RKO (cell line): Measurements from ENCODE around the gene PEX6.

Experiments
- DNase-seq: peaks from one replicate; pipeline ENCODE4 v3.0.0-alpha.2; 2016; ENCODE audit warnings: low spot score

The PEX6 gene, protein sequence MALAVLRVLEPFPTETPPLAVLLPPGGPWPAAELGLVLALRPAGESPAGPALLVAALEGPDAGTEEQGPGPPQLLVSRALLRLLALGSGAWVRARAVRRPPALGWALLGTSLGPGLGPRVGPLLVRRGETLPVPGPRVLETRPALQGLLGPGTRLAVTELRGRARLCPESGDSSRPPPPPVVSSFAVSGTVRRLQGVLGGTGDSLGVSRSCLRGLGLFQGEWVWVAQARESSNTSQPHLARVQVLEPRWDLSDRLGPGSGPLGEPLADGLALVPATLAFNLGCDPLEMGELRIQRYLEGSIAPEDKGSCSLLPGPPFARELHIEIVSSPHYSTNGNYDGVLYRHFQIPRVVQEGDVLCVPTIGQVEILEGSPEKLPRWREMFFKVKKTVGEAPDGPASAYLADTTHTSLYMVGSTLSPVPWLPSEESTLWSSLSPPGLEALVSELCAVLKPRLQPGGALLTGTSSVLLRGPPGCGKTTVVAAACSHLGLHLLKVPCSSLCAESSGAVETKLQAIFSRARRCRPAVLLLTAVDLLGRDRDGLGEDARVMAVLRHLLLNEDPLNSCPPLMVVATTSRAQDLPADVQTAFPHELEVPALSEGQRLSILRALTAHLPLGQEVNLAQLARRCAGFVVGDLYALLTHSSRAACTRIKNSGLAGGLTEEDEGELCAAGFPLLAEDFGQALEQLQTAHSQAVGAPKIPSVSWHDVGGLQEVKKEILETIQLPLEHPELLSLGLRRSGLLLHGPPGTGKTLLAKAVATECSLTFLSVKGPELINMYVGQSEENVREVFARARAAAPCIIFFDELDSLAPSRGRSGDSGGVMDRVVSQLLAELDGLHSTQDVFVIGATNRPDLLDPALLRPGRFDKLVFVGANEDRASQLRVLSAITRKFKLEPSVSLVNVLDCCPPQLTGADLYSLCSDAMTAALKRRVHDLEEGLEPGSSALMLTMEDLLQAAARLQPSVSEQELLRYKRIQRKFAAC

DNA sequence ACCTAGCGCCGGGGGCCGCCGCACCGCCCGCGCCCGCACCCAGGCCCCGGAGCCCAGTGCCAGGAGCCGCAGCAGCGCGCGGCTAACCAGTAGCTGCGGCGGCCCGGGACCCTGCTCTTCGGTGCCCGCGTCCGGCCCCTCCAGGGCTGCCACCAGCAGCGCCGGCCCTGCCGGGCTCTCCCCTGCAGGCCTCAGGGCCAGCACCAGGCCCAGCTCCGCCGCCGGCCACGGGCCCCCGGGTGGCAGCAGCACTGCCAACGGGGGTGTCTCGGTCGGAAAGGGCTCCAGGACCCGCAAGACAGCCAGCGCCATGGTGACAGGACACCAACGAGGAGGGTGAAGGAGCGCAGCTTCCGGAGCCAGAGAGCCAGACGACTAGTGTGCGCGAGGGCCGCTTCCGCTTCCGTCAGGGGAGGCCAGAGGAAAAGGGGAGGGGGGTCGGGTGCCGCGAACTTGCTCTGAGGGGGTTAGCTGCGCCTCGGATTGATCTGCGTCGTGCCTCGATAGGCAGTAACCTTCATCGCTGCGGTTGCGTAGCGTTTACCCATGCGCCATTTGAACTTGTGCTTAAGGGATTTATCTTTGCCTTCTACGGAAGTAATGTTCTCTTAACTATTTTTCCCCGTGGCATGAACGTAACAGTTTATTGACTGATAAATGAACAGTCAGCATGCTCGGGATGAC, at the start of gene PEX6:
Gene PEX6 (minus strand): TSS at position 343 of the 684 bp plus-strand sequence. CDS start 31 bp downstream, at position 312.
- DNase-seq: peak; percentile 95

DNA sequence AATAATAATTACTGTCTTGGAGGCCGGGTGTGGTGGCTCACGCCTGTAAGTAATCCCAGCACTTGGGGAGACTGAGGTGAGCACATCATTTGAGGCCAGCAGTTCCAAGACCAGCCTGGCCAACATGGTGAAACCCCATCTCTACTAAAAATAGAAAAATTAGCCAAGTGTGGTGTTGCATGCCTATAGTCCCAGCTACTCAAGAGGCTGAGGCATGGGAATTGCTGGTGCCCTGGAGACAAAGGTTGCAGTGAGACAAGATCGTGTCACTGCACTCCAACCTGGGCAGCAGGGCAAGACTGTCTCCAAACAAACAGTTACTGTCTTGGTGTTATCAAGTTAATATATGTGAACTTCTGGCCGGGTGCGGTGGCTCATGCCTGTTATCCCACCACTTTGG, 47.4 kb upstream of the PEX6 start:
- no peak for DNase-seq

DNA sequence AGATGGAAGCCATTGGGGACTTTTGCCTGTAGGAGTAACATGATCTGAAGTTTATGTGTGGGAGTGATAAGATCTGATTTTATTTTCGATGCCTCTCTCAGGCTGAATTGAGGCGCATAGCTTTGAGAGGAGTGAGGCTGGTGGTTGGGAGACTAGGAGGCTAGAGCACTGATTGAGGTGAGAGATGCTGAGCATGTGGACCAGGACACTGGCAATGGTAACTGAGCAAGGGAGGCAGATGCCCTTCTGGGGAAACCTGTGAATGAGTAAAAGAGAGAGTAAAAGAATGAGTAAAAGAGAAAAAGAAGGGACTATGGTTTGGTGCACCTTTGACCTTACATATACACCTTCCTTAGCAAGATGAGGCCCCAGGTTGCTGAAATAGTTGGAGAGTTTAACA, 45.5 kb upstream of the PEX6 start:
- DNase-seq: no peak

DNA sequence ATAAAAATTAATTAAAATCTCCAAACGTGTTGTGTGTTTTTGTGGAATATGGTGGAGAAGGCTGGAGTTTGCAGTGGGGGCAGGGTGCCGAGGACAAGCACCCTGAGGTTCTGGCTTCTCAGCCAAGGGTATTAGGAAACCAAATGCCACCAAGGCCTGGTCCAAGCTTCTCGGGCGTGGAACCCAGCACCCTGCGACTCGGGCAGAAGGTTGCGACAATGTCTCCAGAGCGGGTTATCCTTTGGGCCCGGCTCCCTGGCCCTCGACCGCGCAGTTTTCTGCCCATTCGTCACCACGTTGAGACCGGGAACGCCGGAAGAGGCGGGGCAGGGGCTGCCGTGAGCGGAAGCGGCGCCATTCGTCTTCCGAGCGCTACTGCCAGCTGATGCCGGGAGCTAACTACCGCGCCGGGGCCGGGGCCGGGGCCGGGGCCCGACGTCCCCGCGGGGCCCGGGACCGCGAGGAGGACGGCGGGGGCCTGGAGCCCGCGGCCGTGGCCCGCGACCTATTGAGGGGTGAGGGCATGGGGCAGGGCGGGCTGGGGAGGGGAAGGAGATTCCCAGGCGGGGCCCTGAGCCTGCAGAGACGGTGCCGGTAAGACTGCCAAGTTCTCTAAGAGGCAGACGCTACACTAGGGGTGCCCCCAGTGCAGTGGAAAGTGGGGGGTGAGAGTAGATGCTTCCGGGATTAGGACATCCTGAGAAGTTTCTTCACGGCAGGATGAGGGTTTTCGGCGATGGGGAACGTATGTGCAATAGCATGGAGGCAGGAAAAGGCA, 42.5 kb upstream of the PEX6 start, which contains the start of gene RRP36:
Gene RRP36 (plus strand): TSS at position 354 of the 778 bp plus-strand sequence. CDS start 32 bp downstream, at position 386.
- DNase-seq: peak; percentile 86

DNA sequence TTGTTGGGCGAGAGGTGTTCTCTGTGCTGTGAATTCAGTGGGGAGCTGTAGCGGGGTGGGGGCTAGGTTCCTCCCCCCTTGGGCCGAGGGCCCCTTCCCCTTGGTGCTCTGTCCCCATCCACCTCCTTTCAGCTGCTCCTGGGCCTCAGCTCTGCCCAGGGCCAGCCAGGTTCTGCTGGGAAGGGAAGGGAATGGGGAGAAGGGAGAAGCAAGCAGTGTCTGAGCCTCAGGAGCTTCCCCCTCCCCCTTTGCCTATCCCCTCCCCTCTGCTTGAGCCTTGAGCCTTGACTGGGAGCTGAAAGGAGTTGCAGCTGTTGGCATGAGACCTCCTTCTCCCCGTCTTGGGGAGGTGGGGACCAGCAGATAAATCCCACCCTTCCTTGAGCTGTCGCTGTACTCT, 41.9 kb upstream of the PEX6 start:
- peak; percentile 57 for DNase-seq

DNA sequence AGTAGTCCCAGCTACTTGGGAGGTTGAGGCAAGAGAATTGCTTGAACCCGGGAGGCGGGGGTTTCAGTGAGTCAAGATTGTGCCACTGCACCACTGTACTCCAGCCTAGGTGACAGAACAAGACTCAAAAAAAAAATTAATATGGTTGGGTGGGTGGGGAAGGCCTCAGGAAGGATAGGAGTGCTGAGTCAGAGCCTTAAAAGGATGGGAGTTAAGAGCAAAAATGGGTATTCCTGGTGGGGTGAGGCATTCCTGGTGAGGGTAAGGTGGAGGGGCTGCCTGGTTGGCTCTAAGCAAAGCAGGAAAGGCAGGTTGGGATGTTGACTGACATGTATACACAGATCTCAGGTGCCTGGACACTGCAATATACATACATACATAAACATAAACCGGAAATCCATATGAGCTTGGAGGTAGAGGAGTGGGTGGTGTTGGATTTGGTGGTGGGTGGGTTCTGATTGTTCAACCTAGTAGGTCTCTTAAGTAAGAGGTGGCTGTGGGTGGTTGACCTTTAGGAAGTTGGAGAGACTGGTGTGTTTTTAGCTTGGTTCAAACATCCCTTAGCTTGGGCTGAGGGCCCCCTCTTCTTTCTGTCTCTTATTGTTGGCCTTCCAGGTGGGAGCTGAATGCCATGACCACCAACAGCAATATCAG, 41.2 kb upstream of the PEX6 start:
- DNase-seq: no peak

DNA sequence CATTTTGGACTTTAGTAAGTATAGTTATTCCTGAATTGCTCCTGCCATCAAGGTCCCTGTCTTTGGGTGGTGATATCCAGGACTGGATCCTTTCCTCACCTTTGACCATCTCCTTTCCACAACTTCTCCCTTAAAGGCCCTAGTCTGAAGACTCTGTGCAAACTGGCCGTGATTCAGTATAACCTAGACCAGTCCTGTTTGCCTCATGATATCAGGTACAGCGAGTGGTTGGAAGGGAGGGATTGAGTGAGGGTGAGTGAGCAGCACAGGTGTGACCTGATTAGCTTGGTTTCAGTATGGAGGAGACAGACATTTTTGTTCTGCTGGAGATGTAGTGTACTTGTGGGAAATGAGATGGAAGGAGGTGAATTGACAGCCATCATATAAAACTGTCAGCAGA, 40.2 kb upstream of the PEX6 start:
- DNase-seq: no peak

DNA sequence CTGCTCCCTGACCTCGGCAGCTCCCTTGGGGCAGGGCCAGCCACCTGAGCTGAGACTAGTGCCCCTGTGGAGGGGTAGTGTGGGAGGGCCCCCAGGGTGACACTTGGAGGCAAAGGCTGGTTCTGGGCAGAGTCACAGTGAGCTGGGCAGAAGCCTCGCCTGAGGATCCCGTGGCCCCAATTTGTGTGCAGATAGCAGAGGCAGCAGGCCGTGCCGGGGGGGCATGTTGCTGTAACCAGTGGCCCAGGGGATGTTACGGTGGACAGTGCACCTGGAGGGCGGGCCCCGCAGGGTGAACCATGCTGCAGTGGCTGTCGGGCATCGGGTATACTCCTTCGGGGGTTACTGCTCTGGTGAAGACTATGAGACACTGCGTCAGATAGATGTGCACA, 38.0 kb upstream of the PEX6 start:
- no peak for DNase-seq

DNA sequence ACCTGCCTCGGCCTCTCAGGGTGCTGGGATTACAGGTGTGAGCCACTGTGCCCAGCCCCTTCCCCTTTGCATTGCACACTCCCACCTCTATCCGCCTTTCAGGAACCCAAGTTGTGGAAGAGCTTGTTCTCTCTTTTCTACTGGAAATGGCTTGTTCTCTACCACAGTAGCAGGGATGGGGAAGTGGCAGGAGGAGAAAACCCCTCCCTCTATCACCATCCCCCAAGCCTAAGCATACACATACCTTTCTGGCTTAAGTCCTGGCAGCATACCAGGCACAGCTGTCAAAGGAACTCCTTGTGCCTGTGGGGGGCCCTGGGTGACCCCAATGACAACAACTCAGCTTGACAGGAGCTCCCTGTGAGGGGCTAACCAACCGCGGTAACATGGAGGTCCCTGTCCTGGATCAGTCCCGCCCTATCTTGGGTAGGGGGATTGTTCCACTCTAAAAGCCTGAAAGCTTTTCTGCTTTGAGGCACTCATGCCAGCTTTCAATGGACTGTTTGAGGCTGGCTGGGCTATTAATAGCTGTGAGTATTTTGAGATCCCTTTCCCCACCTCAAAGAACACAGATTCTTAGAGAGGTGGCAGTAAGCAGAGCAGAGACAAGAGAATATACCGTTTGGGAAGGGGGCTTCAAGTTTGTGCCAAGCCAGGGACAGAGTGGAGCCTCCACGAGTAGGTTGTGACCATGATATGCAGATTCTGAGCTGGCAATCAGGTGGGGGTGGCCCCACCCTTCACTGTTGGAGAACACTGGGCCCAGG, 37.4 kb upstream of the PEX6 start:
- DNase-seq: no peak

DNA sequence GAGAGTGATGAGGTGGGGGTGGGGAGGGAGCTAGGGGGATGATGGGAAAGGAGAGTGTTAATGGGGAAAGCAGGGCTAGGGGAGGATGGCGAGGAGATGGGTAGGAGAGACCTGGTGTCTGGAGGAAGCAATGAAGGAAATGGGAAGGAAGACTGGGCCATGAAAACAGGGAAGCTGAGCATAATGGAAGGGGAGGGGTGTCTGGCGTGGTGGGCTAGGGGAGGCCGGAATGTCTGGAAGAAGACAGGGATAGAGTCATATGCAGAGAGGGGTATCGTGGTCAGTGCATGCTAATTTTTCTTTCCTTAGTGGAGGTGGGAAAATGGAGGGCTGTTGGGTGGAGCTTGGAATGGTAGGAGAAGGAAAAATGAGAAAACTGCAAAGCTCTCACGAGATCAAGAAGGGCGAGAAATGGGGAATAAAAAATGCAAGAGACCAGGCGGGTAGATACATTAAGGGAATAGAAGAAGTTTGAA, 35.5 kb upstream of the PEX6 start:
- peak; percentile 39 for DNase-seq

DNA sequence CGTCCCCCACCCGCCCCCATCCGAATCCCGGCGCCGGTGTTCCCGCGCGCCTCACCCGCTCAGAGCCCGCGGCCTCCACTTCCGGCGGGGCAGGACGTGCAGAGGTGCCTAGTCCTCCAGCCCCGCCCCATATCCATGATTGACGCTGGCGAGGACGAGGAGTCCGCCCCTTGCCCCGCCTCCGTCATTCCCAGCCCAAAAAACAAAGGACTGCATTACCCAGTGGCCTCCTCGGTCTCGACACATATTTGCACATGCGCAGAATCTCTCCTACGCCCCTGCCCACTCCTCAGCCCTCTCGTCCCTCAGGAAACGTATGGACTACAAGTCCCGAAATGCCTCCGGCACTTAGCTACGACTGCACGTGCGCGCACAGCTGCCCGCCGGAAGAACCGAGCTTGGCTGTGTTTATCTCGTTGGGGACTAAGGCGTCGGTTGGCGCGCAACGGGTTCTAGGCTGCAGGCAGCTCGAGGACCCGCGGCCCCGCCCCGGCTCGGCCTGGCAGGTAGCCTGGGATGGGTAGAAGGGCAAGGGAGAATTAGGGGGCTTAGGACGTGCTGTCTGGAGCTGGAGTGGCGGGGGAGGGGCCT, 35.0 kb upstream of the PEX6 start, which contains the start of the genes KLHDC3 and MEA1:
Gene KLHDC3 (plus strand): TSS at position 407 of the 591 bp plus-strand sequence. CDS start 2,944 bp downstream, outside the sequence.
Gene MEA1 (minus strand): TSS at position 104 of the 591 bp plus-strand sequence. CDS start 133 bp downstream, outside the sequence.
- peak; percentile 100 for DNase-seq

DNA sequence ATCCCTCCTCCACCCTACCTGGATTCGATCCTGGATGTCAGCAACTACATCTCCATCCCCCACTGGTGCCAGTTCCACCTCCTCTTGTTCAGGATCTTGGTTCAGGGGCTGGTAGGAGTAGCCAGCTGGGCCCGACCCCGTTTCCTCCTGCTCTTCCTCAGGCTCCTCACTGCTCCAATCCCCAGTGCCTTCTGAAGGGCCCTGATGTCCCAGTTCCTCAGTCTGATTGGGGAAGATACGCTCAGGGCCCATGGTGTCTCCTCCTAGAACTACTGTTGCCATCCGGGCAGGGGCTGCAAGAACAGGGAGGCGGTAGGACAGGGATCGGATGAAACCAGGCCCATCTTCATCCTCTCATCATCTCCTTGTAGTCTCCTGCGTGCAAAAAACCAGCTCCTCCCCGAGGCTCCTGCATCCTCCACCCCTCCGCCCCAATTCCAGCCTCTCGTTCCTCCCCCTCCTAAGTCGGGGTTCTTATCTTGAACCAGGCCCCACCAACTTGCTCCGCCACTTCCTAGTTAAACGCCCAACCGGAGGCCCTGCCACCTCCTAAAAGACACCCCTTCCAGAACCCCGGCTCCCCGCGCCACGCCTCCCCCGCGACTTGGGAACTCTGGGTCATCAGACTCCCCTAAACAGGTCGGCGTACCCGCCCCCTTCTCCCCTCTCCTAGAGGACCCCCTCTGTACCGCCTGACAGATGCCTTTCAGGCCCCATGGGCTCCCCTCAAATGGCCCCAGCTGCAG, 34.3 kb upstream of the PEX6 start:
- peak; percentile 67 for DNase-seq

DNA sequence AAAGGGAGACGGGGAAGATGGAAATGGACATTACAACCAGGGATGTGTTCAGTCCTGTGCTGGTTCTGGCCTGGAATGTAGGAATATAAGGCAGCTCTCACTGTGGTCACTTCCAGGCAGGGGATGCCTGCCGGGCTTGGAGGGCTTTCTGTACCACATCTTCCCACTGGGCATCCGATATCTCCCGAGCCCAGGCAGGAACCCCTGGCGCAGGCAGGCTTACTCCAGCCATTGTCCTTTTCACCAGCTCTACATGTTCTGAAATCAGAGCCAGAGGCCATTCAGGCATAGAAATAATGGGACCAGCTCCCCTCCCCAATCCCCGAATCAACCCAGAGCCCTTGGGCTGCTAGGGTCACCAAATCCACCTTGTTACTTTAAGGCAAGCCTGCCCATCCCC, 33.4 kb upstream of the PEX6 start:
- no peak for DNase-seq

DNA sequence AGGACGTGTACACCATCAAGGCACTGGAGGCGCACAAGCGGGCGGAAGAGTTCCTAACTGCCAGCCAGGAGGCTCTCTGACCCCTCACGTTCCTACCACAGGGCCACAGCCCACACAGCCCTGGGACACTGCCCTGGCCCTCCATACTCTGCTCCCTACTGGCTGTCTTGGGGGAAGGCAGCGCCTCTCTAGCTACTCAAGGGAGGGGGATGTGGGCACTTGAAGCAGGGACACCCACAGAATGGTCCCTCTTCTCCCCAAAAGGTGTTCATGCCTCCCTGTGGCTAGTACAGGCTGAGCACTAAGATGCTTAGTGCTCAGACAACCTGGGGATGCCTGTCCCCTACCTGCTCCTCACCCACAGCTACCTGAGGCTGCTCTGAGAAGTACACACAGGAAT, 32.2 kb upstream of the PEX6 start:
- DNase-seq: no peak

DNA sequence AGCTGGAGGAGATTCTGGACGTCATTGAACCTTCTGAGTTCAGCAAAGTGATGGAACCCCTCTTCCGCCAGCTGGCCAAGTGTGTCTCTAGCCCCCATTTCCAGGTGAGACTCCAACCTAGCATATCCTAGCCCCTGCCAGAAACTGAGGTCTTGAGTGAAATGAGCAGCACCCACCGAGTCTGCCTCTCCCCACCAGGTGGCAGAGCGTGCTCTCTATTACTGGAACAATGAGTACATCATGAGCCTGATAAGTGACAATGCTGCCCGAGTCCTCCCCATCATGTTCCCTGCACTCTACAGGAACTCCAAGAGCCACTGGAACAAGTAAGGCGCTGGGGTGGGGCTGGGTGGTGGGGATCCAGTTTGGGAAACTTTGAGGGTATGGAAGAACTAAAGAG, 30.1 kb upstream of the PEX6 start:
- peak; percentile 80 for DNase-seq

DNA sequence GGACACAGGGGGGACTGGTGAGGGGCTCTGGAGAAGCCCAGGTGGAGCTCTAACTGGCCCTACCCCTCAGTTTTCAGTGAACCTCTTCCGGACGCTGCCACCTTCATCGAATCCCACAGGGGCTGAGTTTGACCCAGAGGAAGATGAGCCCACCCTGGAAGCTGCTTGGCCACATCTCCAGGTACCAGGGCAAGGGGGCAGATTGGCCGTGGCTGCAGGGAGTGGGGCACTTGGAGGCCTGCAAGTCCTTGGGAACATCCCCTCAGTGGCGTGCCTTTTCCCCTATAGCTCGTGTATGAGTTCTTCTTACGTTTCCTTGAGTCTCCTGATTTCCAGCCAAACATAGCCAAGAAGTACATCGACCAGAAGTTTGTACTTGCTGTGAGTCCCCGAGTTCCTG, 28.1 kb upstream of the PEX6 start:
- no peak for DNase-seq

DNA sequence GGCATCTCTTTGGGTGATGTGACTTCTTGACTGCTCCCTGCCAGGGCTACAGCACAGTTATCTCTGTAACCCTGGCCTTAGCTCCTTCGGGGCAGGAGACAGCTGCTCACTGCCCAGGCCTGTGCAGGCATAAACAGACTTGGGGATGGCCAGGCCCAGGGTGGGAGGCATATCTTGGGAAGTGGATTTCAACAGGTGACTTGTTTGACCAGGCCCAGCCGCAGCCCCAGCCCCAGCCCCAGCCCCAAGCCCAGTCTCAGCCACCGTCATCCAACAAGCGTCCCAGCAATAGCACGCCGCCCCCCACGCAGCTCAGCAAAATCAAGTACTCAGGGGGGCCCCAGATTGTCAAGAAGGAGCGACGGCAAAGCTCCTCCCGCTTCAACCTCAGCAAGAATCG, 27.3 kb upstream of the PEX6 start:
- no peak for DNase-seq

DNA sequence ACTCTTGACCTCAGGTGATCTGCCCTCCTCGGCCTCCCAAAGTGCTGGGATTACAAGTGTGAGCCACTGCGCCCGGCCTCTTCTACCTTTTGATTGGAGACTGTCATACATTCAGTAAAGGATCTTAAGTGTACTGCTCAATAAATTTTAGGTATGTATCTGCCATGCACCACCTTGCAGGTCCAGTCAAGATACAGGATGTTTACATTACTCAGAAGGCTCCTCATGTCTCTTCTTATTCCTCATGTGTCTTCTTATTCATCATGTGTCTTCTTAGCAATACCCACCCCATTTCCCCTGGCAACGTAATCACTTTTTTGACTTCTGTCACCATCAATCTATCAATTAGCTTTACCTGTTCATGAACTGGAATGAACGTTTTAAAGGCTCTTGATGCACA, 26.9 kb upstream of the PEX6 start:
- DNase-seq: no peak

DNA sequence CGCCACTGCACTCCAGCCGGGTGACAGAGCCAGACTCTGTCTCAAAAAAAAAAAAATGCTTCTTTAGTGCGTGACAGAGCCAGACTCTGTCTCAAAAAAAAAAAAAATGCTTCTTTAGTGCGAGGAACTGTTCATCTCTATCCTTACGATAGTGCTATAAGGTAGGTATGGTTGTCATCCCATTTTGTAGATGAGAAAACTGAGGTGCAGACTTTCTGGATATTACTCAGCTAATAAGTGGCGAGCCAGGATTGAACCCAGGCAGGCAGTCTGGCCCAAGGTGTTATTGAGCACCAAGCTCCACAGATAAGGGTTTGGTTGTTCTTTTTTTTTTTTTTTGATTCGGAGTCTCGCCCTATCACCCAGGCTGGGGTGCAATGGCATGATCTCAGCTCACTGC, 22.9 kb upstream of the PEX6 start:
- no peak for DNase-seq
